HepG2 (cell line): ENCODE data around the gene CLCNKA. TPM values are rescaled to one million over a fixed set of nuclear protein-coding genes. Genes with fewer than 3 reads are reported as not detected.
A peak's percentile ranks its signal among the peaks of the same experiment; 100 is the strongest.

Experiments
- ATAC-seq: fragments of 200-7000 bp; cut with Tn5 transposase; 3 replicates; pipeline ENCODE4 v1.9.1; 2020; ENCODE audit warnings: mild to moderate bottlenecking, moderate library complexity
- BruUV-seq: library from RNA; stranded (reverse); fragments of 400-500 nt; replicated peaks from 2 replicates; lab custom pipeline; 2021; lab: Mats Ljungman, UMichigan
- CTCF ChIA-PET: fragments of 300-600 bp; formaldehyde crosslinking; extraction: SDS; loops from one replicate; lab custom pipeline; 2021; ENCODE audit warnings: low total read pairs, inconsistent platforms, low intra/inter-chr PET ratio; lab: Yijun Ruan, JAX
- POLR2A ChIA-PET: fragments of 350-600 bp; sonication (Branson Sonifier 250); formaldehyde crosslinking; loops from one replicate; lab custom pipeline; 2020; ENCODE audit warnings: antibody characterized with exemption, inconsistent platforms; lab: Yijun Ruan, JAX
- DNase-seq: peaks from one replicate; pipeline ENCODE4 v3.0.0-alpha.2; 2015; ENCODE audit warnings: low spot score
- FAIRE-seq: peaks from 3 replicates; lab custom pipeline; 2011; peaks lifted over from hg19 to GRCh38; lab: Jason Lieb, UNC
- H2AFZ ChIP-seq: one replicate; pipeline ENCODE4 v1.6.1; 2011; ENCODE audit warnings: low read length, inconsistent platforms
- H3K27ac ChIP-seq: fragments of 300-600 bp; 3 replicates; pipeline ENCODE4 v1.8.0; 2011; ENCODE audit warnings: mixed run types, mild to moderate bottlenecking, mixed read lengths, low read length, inconsistent platforms; ENCODE audit not compliant: insufficient read depth; ENCODE audit errors: extremely low read length
- H3K27me3 ChIP-seq, 2 experiments: fragments of 200-600 bp in 1 of 2; 2 replicates in 1 of 2; 3 replicates in 1 of 2; pipeline versions ENCODE4 v1.6.0 to v1.8.0; 2011; ENCODE audit warnings: low read length in 2 of 2, mild to moderate bottlenecking in 2 of 2, moderate library complexity in 2 of 2, inconsistent platforms in 1 of 2; ENCODE audit not compliant: insufficient read depth in 2 of 2, control insufficient read depth in 1 of 2
- H3K36me3 ChIP-seq, 2 experiments: fragments of 200-600 bp in 1 of 2; replicated peaks in 1 of 2; 2 replicates in 1 of 2; 3 replicates in 1 of 2; pipeline versions ENCODE4 v1.5.1 to v1.8.0; 2011; ENCODE audit warnings: low read length in 2 of 2, inconsistent platforms in 1 of 2; ENCODE audit not compliant: insufficient read depth in 2 of 2, control insufficient read depth in 1 of 2
- H3K4me1 ChIP-seq: 2 replicates; pipeline ENCODE4 v1.5.1; 2012; ENCODE audit warnings: low read length, inconsistent platforms; ENCODE audit not compliant: insufficient read depth
- H3K4me2 ChIP-seq: 2 replicates; pipeline ENCODE4 v1.6.0; 2011; ENCODE audit warnings: low read depth, low read length, inconsistent platforms
- H3K4me3 ChIP-seq, 3 experiments: fragments of 200-600 bp in 1 of 3; sonication (generic), shearing (Covaris generic) in 1 of 3; replicated peaks in 1 of 3; 2 replicates each; pipeline ENCODE4 v1.5.1; 2011 to 2016; ENCODE audit warnings: low read length in 3 of 3, inconsistent platforms in 2 of 3, low read depth in 2 of 3, mild to moderate bottlenecking in 2 of 3, control low read depth in 1 of 3, mixed read lengths in 1 of 3; ENCODE audit not compliant: insufficient read depth in 1 of 3
- H3K79me2 ChIP-seq: one replicate; pipeline ENCODE4 v1.6.1; 2011; ENCODE audit warnings: low read length, inconsistent platforms; ENCODE audit not compliant: insufficient read depth
- H3K9ac ChIP-seq: 2 replicates; pipeline ENCODE4 v1.6.0; 2011; ENCODE audit warnings: mild to moderate bottlenecking, low read depth, low read length, inconsistent platforms; ENCODE audit not compliant: insufficient read depth
- H3K9me3 ChIP-seq: 2 replicates; pipeline ENCODE4 v1.5.1; 2012; ENCODE audit warnings: mild to moderate bottlenecking, low read length
- H4K20me1 ChIP-seq: 2 replicates; pipeline ENCODE4 v1.6.0; 2011; ENCODE audit warnings: inconsistent platforms, mild to moderate bottlenecking, low read length, moderate library complexity; ENCODE audit not compliant: insufficient read depth
- HNRNPLL ChIP-seq: fragments of 200-400 bp; formaldehyde crosslinking; IDR thresholded peaks from 2 replicates; pipeline ENCODE4 v1.6.1; 2017; ENCODE audit warnings: mild to moderate bottlenecking, low read depth, low read length; ENCODE audit not compliant: poor library complexity, severe bottlenecking
- JARID2 ChIP-seq: sonication (generic); formaldehyde crosslinking; IDR thresholded peaks from 2 replicates; pipeline ENCODE4 v1.8.1; 2023; ENCODE audit warnings: missing genetic modification reagents, inconsistent platforms; ENCODE audit not compliant: insufficient replicate concordance
- KDM1A ChIP-seq: IDR thresholded peaks from 2 replicates; pipeline ENCODE4 v1.6.1; 2016; ENCODE audit warnings: missing compliant biosample characterization
- LCORL ChIP-seq, 2 experiments: fragments of 450-650 bp in 1 of 2; sonication (generic) in 1 of 2; formaldehyde crosslinking in 1 of 2; IDR thresholded peaks; 2 replicates each; pipeline versions ENCODE4 v1.5.0 to v1.6.1; 2017 to 2020; ENCODE audit warnings: antibody characterized with exemption in 1 of 2, missing genetic modification reagents in 1 of 2
- MAFF ChIP-seq: IDR thresholded peaks from 2 replicates; pipeline ENCODE4 v1.6.1; 2011; ENCODE audit warnings: low read depth, low read length, improper control_type of control experiment
- NCOA5 ChIP-seq: sonication (generic); formaldehyde crosslinking; IDR thresholded peaks from 2 replicates; pipeline ENCODE4 v1.4.0; 2020; ENCODE audit warnings: missing genetic modification reagents
- NCOR1 ChIP-seq: fragments of 200-600 bp; sonication (generic); IDR thresholded peaks from 2 replicates; pipeline ENCODE4 v1.7.0; 2017; ENCODE audit warnings: antibody characterized with exemption, low read length, borderline replicate concordance
- RBFOX2 ChIP-seq: fragments of 200-400 bp; formaldehyde crosslinking; IDR thresholded peaks from 2 replicates; pipeline ENCODE4 v1.6.1; 2017; ENCODE audit warnings: low read depth, mild to moderate bottlenecking, low read length
- SOX6 ChIP-seq, 2 experiments: fragments of 450-650 bp in 1 of 2; sonication (generic) in 1 of 2; formaldehyde crosslinking in 1 of 2; IDR thresholded peaks; 2 replicates each; pipeline versions ENCODE4 v1.4.0 to v1.6.1; 2017 to 2020; ENCODE audit warnings: antibody characterized with exemption in 1 of 2, mild to moderate bottlenecking in 1 of 2, missing genetic modification reagents in 1 of 2
- ZMYM2 ChIP-seq: sonication (generic); formaldehyde crosslinking; IDR thresholded peaks from 2 replicates; pipeline ENCODE4 v1.8.0; 2022; ENCODE audit warnings: mild to moderate bottlenecking, missing genetic modification reagents
- WGBS: methylation state at CpG from one replicate; pipeline ENCODE4 v1.1.6; 2017; ENCODE audit warnings: low lambda C conversion rate; 5-methylcytosine and 5-hydroxymethylcytosine counted together
- in situ Hi-C: cut with HindIII; loops from 2 replicates; pipeline ENCODE4 v1.10.0; 2017; ENCODE audit warnings: low pct_unique_long_range_greater_than_20kb; ENCODE audit not compliant: extremely low pct_ligation_motif_present
- intact Hi-C: fragments of 100-400 bp; cut with micrococcal nuclease; formaldehyde crosslinking; loops from one replicate; pipeline ENCODE4 v1.10.0; 2022; ENCODE audit not compliant: unreplicated experiment
- polyA plus RNA-seq, 8 experiments: library from polyadenylated mRNA; depleted of rRNA in 3 of 8; stranded (reverse) in 7 of 8; unstranded in 1 of 8; fragments of >200 nt; fragmentation: Illumina TruSeq in 4 of 8; extraction: Trizol in 4 of 8; gene quantifications; 2 replicates each; pipeline versions ENCODE4 v1.2.1 to v1.2.3, GENCODE V29; 2011 to 2016; ENCODE audit warnings: low read depth in 4 of 8, missing spikeins in 1 of 8, mixed read lengths in 1 of 8; ENCODE audit not compliant: insufficient read depth in 1 of 8
- total RNA-seq, 5 experiments: library from RNA; depleted of rRNA; stranded (reverse); fragments of >200 nt; fragmentation: Illumina TruSeq; extraction: Trizol; gene quantifications; 2 replicates each; pipeline ENCODE4 v1.2.3, GENCODE V29; 2016; ENCODE audit warnings: low read depth in 1 of 5
- TF ChIP-seq, protein P1 (sequence below): sonication (generic); formaldehyde crosslinking; IDR thresholded peaks from 2 replicates; pipeline ENCODE4 v1.5.0; 2020; ENCODE audit warnings: mild to moderate bottlenecking, missing genetic modification reagents
- TF ChIP-seq, protein P2 (sequence below): sonication (generic); formaldehyde crosslinking; IDR thresholded peaks from 2 replicates; pipeline ENCODE4 v1.8.1; 2022; ENCODE audit warnings: mild to moderate bottlenecking, missing genetic modification reagents
- TF ChIP-seq, protein P3 (sequence below), 2 experiments: sonication (generic) in 1 of 2; formaldehyde crosslinking in 1 of 2; IDR thresholded peaks; 2 replicates each; pipeline versions ENCODE4 v1.5.1 to v1.6.1; 2011 to 2020; ENCODE audit warnings: borderline replicate concordance in 1 of 2, low read depth in 1 of 2, low read length in 1 of 2, mild to moderate bottlenecking in 1 of 2, missing genetic modification reagents in 1 of 2, moderate library complexity in 1 of 2
- TF ChIP-seq, protein P4 (sequence below): sonication (generic); formaldehyde crosslinking; IDR thresholded peaks from 2 replicates; pipeline ENCODE4 v1.4.0; 2020; ENCODE audit warnings: missing genetic modification reagents

CLCNKA gene
- total and polyA plus RNA-seq, 2 of the 13 experiments (the other 11 are each of a cell fraction or from before 2014, with no cell fraction given) = 0.03 TPM; not detected in 1

DNA sequence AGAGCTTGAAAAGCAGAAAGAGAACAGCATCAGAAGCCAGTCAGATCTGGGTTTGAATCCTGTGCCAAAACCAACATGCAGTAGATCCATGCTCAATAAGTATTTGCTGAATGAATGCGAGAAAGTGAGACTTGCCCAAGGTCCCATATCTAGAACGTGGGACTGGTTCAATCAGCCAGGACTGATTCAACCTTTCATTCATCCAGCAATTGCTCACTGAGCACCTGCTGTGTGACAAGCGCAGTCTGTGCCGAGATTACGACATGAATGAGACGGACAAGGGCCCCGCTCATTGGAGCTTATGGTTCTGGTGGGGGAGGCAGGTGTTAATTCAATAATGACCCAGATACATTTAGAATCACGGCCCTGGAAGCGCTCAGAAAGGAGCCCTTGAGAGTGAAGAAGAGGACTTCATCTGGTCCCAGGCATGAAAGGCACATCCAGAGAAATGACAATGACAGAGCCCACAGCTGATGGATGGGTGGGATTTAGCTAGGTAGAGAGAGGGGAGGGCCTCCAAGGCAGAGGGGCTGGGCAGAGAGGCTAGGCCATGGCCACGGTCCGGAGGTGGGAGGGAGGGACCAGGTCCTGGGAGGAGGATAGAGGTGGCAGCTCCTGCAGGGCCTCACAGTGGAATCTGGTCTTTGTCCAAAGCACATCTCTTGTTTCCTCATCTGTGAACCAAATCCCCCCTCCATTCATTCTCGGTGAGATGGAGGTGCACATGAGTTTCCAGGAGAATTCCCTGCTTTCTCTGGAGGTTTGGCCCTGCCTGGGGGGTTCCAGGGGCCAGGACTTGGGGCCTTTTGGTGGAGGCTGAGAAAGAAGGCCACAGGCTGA, 55.8 kb downstream of the CLCNKA start:
- no peaks in the 10 kb centered on the region for H4K20me1 ChIP-seq
- intact Hi-C loops = loop anchor here (2.0 to 10.0 kb wide), 3 partner anchors 67 to 167 kb away; partner anchors contain the start of gene CPLANE2
- no peaks in the 10 kb centered on the region for H3K36me3 ChIP-seq
- peaks cover 54% of the 10 kb centered on the region for H3K4me1 ChIP-seq
- H3K79me2 ChIP-seq = no peaks in the 10 kb centered on the region
- no peak overlapping the region for H3K9ac ChIP-seq
- no peak overlapping the region for H3K27ac ChIP-seq
- peak overlapping the region; percentile 41 for H3K4me2 ChIP-seq
- ATAC-seq (peak; percentile 29), DNase-seq (peak; percentile 44), FAIRE-seq (peak; percentile 44)
- in situ Hi-C loops = loop anchor here (5.0 kb wide), 2 partner anchors 105 to 165 kb away; no protein-coding TSS in a partner anchor
- 5% methylated on average over 12 of the region's 12 CpGs for WGBS
- ChIA-PET POLR2A (interaction anchor here (1.2 kb wide), 1 partner anchor 66 kb away, joined by 3 read pairs; no protein-coding TSS in a partner anchor), CTCF (interaction anchor here (0.8 to 1.7 kb wide), 3 partner anchors 110 to 167 kb away, joined by 3 to 9 read pairs (median 5); no protein-coding TSS in a partner anchor)
- peaks cover 0 to 32% of the 10 kb centered on the region in 2 experiments for H3K27me3 ChIP-seq
- BruUV-seq = no TSS peak
- no peak overlapping the region for H3K4me3 ChIP-seq
- H3K9me3 ChIP-seq = no peaks in the 10 kb centered on the region
- H2AFZ ChIP-seq = no peak overlapping the region
- TF ChIP-seq MAFF (no peak), NCOA5 (CRISPR knock-in tag) (no peak), JARID2 (CRISPR knock-in tag) (no peak), RBFOX2 (no peak), KDM1A (CRISPR knock-in tag) (no peak), HNRNPLL (no peak), LCORL (IDR thresholded peaks at IDR 0.05) (no peak), LCORL (CRISPR knock-in tag; IDR thresholded peaks at IDR 0.05) (peak; percentile 35; the same call in 1 of the 2 replicates), SOX6 (IDR thresholded peaks at IDR 0.05) (no peak), SOX6 (CRISPR knock-in tag; IDR thresholded peaks at IDR 0.05) (peak; percentile 44), NCOR1 (0 out of 2 replicates have a peak, but pooled peaks have one; percentile 44), ZMYM2 (no peak)
- TF ChIP-seq, protein P1, sequence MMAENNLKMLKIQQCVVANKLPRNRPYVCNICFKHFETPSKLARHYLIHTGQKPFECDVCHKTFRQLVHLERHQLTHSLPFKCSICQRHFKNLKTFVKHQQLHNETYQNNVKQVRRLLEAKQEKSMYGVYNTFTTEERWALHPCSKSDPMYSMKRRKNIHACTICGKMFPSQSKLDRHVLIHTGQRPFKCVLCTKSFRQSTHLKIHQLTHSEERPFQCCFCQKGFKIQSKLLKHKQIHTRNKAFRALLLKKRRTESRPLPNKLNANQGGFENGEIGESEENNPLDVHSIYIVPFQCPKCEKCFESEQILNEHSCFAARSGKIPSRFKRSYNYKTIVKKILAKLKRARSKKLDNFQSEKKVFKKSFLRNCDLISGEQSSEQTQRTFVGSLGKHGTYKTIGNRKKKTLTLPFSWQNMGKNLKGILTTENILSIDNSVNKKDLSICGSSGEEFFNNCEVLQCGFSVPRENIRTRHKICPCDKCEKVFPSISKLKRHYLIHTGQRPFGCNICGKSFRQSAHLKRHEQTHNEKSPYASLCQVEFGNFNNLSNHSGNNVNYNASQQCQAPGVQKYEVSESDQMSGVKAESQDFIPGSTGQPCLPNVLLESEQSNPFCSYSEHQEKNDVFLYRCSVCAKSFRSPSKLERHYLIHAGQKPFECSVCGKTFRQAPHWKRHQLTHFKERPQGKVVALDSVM = peak; percentile 45; the same call in 1 of the 2 replicates
- TF ChIP-seq, protein P2, sequence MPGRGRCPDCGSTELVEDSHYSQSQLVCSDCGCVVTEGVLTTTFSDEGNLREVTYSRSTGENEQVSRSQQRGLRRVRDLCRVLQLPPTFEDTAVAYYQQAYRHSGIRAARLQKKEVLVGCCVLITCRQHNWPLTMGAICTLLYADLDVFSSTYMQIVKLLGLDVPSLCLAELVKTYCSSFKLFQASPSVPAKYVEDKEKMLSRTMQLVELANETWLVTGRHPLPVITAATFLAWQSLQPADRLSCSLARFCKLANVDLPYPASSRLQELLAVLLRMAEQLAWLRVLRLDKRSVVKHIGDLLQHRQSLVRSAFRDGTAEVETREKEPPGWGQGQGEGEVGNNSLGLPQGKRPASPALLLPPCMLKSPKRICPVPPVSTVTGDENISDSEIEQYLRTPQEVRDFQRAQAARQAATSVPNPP = no peak
- TF ChIP-seq, protein P3, sequence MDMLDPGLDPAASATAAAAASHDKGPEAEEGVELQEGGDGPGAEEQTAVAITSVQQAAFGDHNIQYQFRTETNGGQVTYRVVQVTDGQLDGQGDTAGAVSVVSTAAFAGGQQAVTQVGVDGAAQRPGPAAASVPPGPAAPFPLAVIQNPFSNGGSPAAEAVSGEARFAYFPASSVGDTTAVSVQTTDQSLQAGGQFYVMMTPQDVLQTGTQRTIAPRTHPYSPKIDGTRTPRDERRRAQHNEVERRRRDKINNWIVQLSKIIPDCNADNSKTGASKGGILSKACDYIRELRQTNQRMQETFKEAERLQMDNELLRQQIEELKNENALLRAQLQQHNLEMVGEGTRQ (IDR thresholded peaks at IDR 0.05; ENCODE audit: low read depth, low read length) = no peak
- TF ChIP-seq, protein P3 (CRISPR knock-in tag; IDR thresholded peaks at IDR 0.05; ENCODE audit: borderline replicate concordance) = no peak
- TF ChIP-seq, protein P4, sequence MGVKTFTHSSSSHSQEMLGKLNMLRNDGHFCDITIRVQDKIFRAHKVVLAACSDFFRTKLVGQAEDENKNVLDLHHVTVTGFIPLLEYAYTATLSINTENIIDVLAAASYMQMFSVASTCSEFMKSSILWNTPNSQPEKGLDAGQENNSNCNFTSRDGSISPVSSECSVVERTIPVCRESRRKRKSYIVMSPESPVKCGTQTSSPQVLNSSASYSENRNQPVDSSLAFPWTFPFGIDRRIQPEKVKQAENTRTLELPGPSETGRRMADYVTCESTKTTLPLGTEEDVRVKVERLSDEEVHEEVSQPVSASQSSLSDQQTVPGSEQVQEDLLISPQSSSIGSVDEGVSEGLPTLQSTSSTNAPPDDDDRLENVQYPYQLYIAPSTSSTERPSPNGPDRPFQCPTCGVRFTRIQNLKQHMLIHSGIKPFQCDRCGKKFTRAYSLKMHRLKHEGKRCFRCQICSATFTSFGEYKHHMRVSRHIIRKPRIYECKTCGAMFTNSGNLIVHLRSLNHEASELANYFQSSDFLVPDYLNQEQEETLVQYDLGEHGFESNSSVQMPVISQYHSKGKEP (CRISPR knock-in tag) = no peak
